ENCODE measurements around the gene EPHB1.
"Not testable (repeated sequence)": the region's sequence is repeated elsewhere in the genome, so short reads cannot be mapped to it uniquely, and the experiment has no call there.

EPHB1 gene

GRCh38 chr3:134941820-134942219 is 146.8 kb downstream of the EPHB1 start:
- DNase-seq: no peak

GRCh38 chr3:134944429-134944828 is 149.4 kb downstream of the EPHB1 start:
- no peak for DNase-seq

GRCh38 chr3:134949150-134949549 is 154.1 kb downstream of the EPHB1 start:
- no peak for DNase-seq

- peak in 11 of 56 donors; percentile 15 to 66 (median 26) for DNase-seq
These were observed 157.3 kb downstream of the EPHB1 start for GRCh38 chr3:134952371-134952770.

- no peak for DNase-seq
These were observed 160.8 kb downstream of the EPHB1 start for GRCh38 chr3:134955874-134956273.

GRCh38 chr3:134956395-134956794 is 161.3 kb downstream of the EPHB1 start:
- no peak for DNase-seq

- DNase-seq: no peak
These were observed 161.8 kb downstream of the EPHB1 start for GRCh38 chr3:134956844-134957243.

- no peak for DNase-seq
These were observed 164.5 kb downstream of the EPHB1 start for GRCh38 chr3:134959516-134959915.

- no peak for DNase-seq
These were observed 169.2 kb downstream of the EPHB1 start for GRCh38 chr3:134964226-134964625.

GRCh38 chr3:134965865-134966481 is 170.9 kb downstream of the EPHB1 start:
- DNase-seq: peak in 2 of 56 donors; percentile 0 to 10

- DNase-seq: peak in 1 of 56 donors; percentile 4
These were observed 175.8 kb downstream of the EPHB1 start for GRCh38 chr3:134970895-134971294.

GRCh38 chr3:134971306-134971705 is 176.2 kb downstream of the EPHB1 start:
- no peak for DNase-seq

- not testable (repeated sequence) for DNase-seq
These were observed 176.8 kb downstream of the EPHB1 start for GRCh38 chr3:134971907-134972306.

GRCh38 chr3:134972836-134973455 is 177.9 kb downstream of the EPHB1 start:
- no peak for DNase-seq

- no peak for DNase-seq
These were observed 179.6 kb downstream of the EPHB1 start for GRCh38 chr3:134974624-134975023.

GRCh38 chr3:134976948-134977347 is 181.9 kb downstream of the EPHB1 start:
- no peak for DNase-seq

- no peak for DNase-seq
These were observed 183.6 kb downstream of the EPHB1 start for GRCh38 chr3:134978658-134979057.

GRCh38 chr3:134985864-134986715 is 191.0 kb downstream of the EPHB1 start:
- no peak for DNase-seq

GRCh38 chr3:134988666-134989065 is 193.6 kb downstream of the EPHB1 start:
- peak in 4 of 56 donors; percentile 12 to 14 (median 12) for DNase-seq

GRCh38 chr3:134991003-134991402 is 195.9 kb downstream of the EPHB1 start:
- no peak for DNase-seq

GRCh38 chr3:134991472-134992010 is 196.5 kb downstream of the EPHB1 start:
- DNase-seq: no peak

- no peak for DNase-seq
These were observed 197.1 kb downstream of the EPHB1 start for GRCh38 chr3:134992180-134992579.
